ENCODE data around the gene ST8SIA1.

The ST8SIA1 gene

GRCh38 chr12:22329621-22330020 lies 4.9 kb downstream of the ST8SIA1 start:
- no peak for DNase-seq (ENCODE audit: low spot score)

GRCh38 chr12:22325218-22325617 lies 9.3 kb downstream of the ST8SIA1 start:
- no peak for DNase-seq (ENCODE audit: low spot score)

- no peak for DNase-seq (ENCODE audit: low spot score)
Observed at GRCh38 chr12:22322091-22322490, 12.4 kb downstream of the ST8SIA1 start.

- DNase-seq (ENCODE audit: low spot score), result peak; percentile 55
Observed at GRCh38 chr12:22321638-22322037, 12.9 kb downstream of the ST8SIA1 start.

- DNase-seq (ENCODE audit: low spot score), result no peak
Observed at GRCh38 chr12:22321018-22321605, 13.4 kb downstream of the ST8SIA1 start.

GRCh38 chr12:22318108-22318737 lies 16.3 kb downstream of the ST8SIA1 start:
- DNase-seq (ENCODE audit: low spot score), result no peak

- DNase-seq (ENCODE audit: low spot score), result no peak
Observed at GRCh38 chr12:22313963-22314330, 20.6 kb downstream of the ST8SIA1 start.

- DNase-seq (ENCODE audit: low spot score), result no peak
Observed at GRCh38 chr12:22313286-22313962, 21.1 kb downstream of the ST8SIA1 start.

- DNase-seq (ENCODE audit: low spot score), result no peak
Observed at GRCh38 chr12:22312336-22312735, 22.2 kb downstream of the ST8SIA1 start.

GRCh38 chr12:22310709-22311108 lies 23.8 kb downstream of the ST8SIA1 start:
- DNase-seq (ENCODE audit: low spot score), result no peak

GRCh38 chr12:22310275-22310674 lies 24.2 kb downstream of the ST8SIA1 start:
- no peak for DNase-seq (ENCODE audit: low spot score)

- DNase-seq (ENCODE audit: low spot score), result no peak
Observed at GRCh38 chr12:22307811-22308210, 26.7 kb downstream of the ST8SIA1 start.

GRCh38 chr12:22306311-22306710 lies 28.2 kb downstream of the ST8SIA1 start:
- no peak for DNase-seq (ENCODE audit: low spot score)

GRCh38 chr12:22304341-22304740 lies 30.2 kb downstream of the ST8SIA1 start:
- DNase-seq (ENCODE audit: low spot score), result no peak

- DNase-seq (ENCODE audit: low spot score), result no peak
Observed at GRCh38 chr12:22299294-22299912, 35.1 kb downstream of the ST8SIA1 start.

GRCh38 chr12:22289250-22289649 lies 45.3 kb downstream of the ST8SIA1 start:
- no peak for DNase-seq (ENCODE audit: low spot score)

- DNase-seq (ENCODE audit: low spot score), result peak; percentile 37
Observed at GRCh38 chr12:22287776-22288621, 46.5 kb downstream of the ST8SIA1 start.

GRCh38 chr12:22287101-22287500 lies 47.4 kb downstream of the ST8SIA1 start:
- no peak for DNase-seq (ENCODE audit: low spot score)

- DNase-seq (ENCODE audit: low spot score), result no peak
Observed at GRCh38 chr12:22286569-22286968, 47.9 kb downstream of the ST8SIA1 start.

GRCh38 chr12:22285846-22286245 lies 48.7 kb downstream of the ST8SIA1 start:
- no peak for DNase-seq (ENCODE audit: low spot score)

GRCh38 chr12:22284871-22285270 lies 49.6 kb downstream of the ST8SIA1 start:
- no peak for DNase-seq (ENCODE audit: low spot score)

GRCh38 chr12:22283508-22283907 lies 51.0 kb downstream of the ST8SIA1 start:
- DNase-seq (ENCODE audit: low spot score), result no peak
